ENCODE measurements around the gene ALOX15. TPM values are rescaled to one million over a fixed set of nuclear protein-coding genes. Genes with fewer than 3 reads are reported as not detected.

Gene ALOX15
- total and polyA plus RNA-seq, 9 of the 15 experiments (the other 6 are each of a cell fraction or from before 2014, with no cell fraction given): not detected

DNA sequence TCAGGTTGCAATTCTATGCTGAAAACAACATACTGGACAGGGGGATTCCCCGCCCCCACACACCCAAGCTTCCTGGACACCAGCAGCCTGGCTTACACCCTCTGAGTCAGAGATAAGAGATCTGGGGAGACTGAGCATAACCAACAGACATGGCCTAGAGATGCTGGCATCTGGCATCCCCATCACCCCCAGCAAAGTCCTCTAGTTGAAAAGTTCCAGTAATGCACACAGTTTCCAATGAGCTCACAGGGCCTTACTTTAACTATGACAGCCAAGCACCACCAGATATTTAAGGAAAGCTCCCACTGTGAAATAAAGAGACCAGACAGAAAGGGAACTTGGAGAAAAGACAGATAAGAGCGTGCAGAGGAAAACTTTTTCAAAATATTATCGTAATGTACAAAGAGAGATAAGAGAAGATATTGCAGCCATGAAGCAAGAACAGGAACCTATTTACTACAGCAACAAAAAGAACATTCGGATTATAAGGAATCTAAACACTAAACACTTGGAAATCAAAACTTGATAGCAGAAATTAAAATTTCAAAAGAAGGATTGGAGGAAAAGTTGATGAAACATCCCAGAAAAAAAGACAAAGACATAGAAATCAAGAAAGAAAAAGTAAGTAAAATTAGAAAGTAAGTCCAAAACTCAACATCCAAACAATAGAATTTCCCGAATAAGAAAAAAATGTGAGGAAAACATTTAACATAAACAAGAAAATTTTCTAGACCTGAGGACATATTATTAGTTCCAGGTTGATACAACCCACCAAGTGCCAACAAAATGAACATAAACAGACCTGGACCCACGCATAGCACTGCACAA is 17.2 kb upstream of the ALOX15 start (continued):
- TF ChIP-seq BMI1 (IDR thresholded peaks at IDR 0.05; ENCODE audit: low read length) (no peak), CBX2 (IDR thresholded peaks at IDR 0.05; ENCODE audit: insufficient read depth, low read length, poor library complexity, severe bottlenecking) (no peak), ZNF311 (CRISPR knock-in tag; IDR thresholded peaks at IDR 0.05) (no peak), SETDB1 (IDR thresholded peaks at IDR 0.05; ENCODE audit: low read length) (no peak), CBFA2T2 (conservative IDR thresholded peaks at IDR 0.05) (peak; percentile 22; the same call in 1 of the 2 replicates), TEAD2 (tag; IDR thresholded peaks at IDR 0.05) (no peak), SAP30 (IDR thresholded peaks at IDR 0.05; ENCODE audit: borderline replicate concordance, insufficient read depth, low read depth, low read length, poor library complexity, severe bottlenecking) (no peak), PTBP1 (IDR thresholded peaks at IDR 0.05; ENCODE audit: low read depth, low read length) (no peak), SMARCE1 (IDR thresholded peaks at IDR 0.05) (peak; percentile 88), BRD9 (IDR thresholded peaks at IDR 0.05; ENCODE audit: low read depth, partially characterized antibody) (no peak), FUS (optimal IDR thresholded peaks at IDR 0.05; ENCODE audit: low read depth, low read length) (no peak), ZNF695 (CRISPR knock-in tag; IDR thresholded peaks at IDR 0.05) (no peak), FOS (IDR thresholded peaks at IDR 0.05; ENCODE audit: extremely low read depth, insufficient read length) (peak; percentile 4), ZNF830 (CRISPR knock-in tag; IDR thresholded peaks at IDR 0.05) (no peak), KLF6 (CRISPR knock-in tag; IDR thresholded peaks at IDR 0.05; ENCODE audit: borderline replicate concordance) (no peak), THRAP3 (IDR thresholded peaks at IDR 0.05; ENCODE audit: borderline replicate concordance) (no peak), NFXL1 (CRISPR knock-in tag; IDR thresholded peaks at IDR 0.05) (no peak), CBX8 (IDR thresholded peaks at IDR 0.05; ENCODE audit: borderline replicate concordance, extremely low read depth, low read depth, low read length, poor library complexity, severe bottlenecking) (no peak), ZNF140 (CRISPR knock-in tag; IDR thresholded peaks at IDR 0.05) (no peak), ZNF41 (CRISPR knock-in tag; conservative IDR thresholded peaks at IDR 0.05) (no peak), HDAC2 (IDR thresholded peaks at IDR 0.05) (0 out of 2 replicates have a peak, but pooled peaks have one; percentile 60), ZNF507 (tag; conservative IDR thresholded peaks at IDR 0.05) (no peak), ZNF224 (CRISPR knock-in tag; IDR thresholded peaks at IDR 0.05) (no peak)
- TF ChIP-seq, protein P1, sequence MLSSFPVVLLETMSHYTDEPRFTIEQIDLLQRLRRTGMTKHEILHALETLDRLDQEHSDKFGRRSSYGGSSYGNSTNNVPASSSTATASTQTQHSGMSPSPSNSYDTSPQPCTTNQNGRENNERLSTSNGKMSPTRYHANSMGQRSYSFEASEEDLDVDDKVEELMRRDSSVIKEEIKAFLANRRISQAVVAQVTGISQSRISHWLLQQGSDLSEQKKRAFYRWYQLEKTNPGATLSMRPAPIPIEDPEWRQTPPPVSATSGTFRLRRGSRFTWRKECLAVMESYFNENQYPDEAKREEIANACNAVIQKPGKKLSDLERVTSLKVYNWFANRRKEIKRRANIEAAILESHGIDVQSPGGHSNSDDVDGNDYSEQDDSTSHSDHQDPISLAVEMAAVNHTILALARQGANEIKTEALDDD (IDR thresholded peaks at IDR 0.05): peak; percentile 45; the same call in 1 of the 2 replicates
- TF ChIP-seq, protein P2, sequence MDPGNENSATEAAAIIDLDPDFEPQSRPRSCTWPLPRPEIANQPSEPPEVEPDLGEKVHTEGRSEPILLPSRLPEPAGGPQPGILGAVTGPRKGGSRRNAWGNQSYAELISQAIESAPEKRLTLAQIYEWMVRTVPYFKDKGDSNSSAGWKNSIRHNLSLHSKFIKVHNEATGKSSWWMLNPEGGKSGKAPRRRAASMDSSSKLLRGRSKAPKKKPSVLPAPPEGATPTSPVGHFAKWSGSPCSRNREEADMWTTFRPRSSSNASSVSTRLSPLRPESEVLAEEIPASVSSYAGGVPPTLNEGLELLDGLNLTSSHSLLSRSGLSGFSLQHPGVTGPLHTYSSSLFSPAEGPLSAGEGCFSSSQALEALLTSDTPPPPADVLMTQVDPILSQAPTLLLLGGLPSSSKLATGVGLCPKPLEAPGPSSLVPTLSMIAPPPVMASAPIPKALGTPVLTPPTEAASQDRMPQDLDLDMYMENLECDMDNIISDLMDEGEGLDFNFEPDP (CRISPR knock-in tag; IDR thresholded peaks at IDR 0.05): no peak

All from K562 (cell line).